A673 (cell line): ENCODE measurements around the gene LBR. TPM values are rescaled to one million over a fixed set of nuclear protein-coding genes. Genes with fewer than 3 reads are reported as not detected.
A peak's percentile ranks its signal among the peaks of the same experiment; 100 is the strongest.

Experiments
- BruUV-seq: library from RNA; stranded (reverse); fragments of 400-500 nt; replicated peaks from 2 replicates; lab custom pipeline; 2021; lab: Mats Ljungman, UMichigan
- CTCF ChIA-PET: fragments of 300-600 bp; sonication (Branson Sonifier 250); formaldehyde crosslinking; loops from one replicate; lab custom pipeline; 2022; ENCODE audit warnings: antibody characterized with exemption; lab: Charles Lee
- POLR2A ChIA-PET: fragments of 300-600 bp; sonication (Branson Sonifier 250); formaldehyde crosslinking; loops from one replicate; lab custom pipeline; 2022; ENCODE audit warnings: antibody characterized with exemption; ENCODE audit not compliant: low non-redundant PET; lab: Charles Lee
- DNase-seq: peaks from one replicate; pipeline ENCODE4 v3.0.0-alpha.2; 2015; ENCODE audit warnings: low spot score
- H3K27ac ChIP-seq: fragments of 200-600 bp; sonication (generic); 2 replicates; pipeline ENCODE4 v1.5.1; 2016; ENCODE audit warnings: mixed run types, low read depth, mild to moderate bottlenecking, mixed read lengths, antibody characterized with exemption, low read length; ENCODE audit not compliant: poor library complexity, severe bottlenecking
- H3K27me3 ChIP-seq: fragments of 200-600 bp; sonication (generic); replicated peaks from 2 replicates; pipeline ENCODE4 v1.6.1; 2017; ENCODE audit warnings: mixed run types, low read depth, mild to moderate bottlenecking, mixed read lengths, antibody characterized with exemption, low read length; ENCODE audit not compliant: insufficient read depth, poor library complexity
- H3K36me3 ChIP-seq: fragments of 200-600 bp; sonication (generic); 2 replicates; pipeline ENCODE4 v1.6.1; 2016; ENCODE audit warnings: mixed run types, mild to moderate bottlenecking, mixed read lengths, antibody characterized with exemption, low read length; ENCODE audit not compliant: insufficient read depth, poor library complexity, severe bottlenecking
- H3K4me1 ChIP-seq: fragments of 200-600 bp; sonication (generic); 2 replicates; pipeline ENCODE4 v1.6.1; 2017; ENCODE audit warnings: mixed run types, mild to moderate bottlenecking, mixed read lengths, antibody characterized with exemption, low read length; ENCODE audit not compliant: insufficient read depth, poor library complexity, severe bottlenecking
- H3K4me3 ChIP-seq: fragments of 200-600 bp; sonication (generic); 2 replicates; pipeline ENCODE4 v1.5.1; 2016; ENCODE audit warnings: low read depth, mixed run types, mild to moderate bottlenecking, mixed read lengths, low read length; ENCODE audit not compliant: poor library complexity, severe bottlenecking
- H3K9me3 ChIP-seq: fragments of 200-600 bp; sonication (generic); 2 replicates; pipeline ENCODE4 v1.6.1; 2016; ENCODE audit warnings: mixed run types, low read depth, mild to moderate bottlenecking, mixed read lengths, antibody characterized with exemption, low read length; ENCODE audit not compliant: poor library complexity, severe bottlenecking
- EZH2 ChIP-seq: fragments of 200-600 bp; sonication (generic); IDR thresholded peaks from 2 replicates; pipeline ENCODE4 v1.6.1; 2017; ENCODE audit warnings: borderline replicate concordance, low read depth, mild to moderate bottlenecking, mixed read lengths, antibody characterized with exemption, low read length; ENCODE audit not compliant: poor library complexity, severe bottlenecking
- intact Hi-C: fragments of 100-400 bp; cut with micrococcal nuclease; formaldehyde crosslinking; loops from one replicate; pipeline ENCODE4 v1.10.0; 2022; ENCODE audit not compliant: unreplicated experiment
- total RNA-seq: library from RNA; stranded (reverse); gene quantifications from 2 replicates; pipeline ENCODE4 v1.2.3, GENCODE V29; 2021
- TF ChIP-seq, protein P1 (sequence below): fragments of 300-800, 200-600 bp; sonication (generic); conservative IDR thresholded peaks from 2 replicates; pipeline ENCODE4 v1.5.1; 2017; ENCODE audit warnings: low read depth, mild to moderate bottlenecking, antibody characterized with exemption, low read length, moderate library complexity, mixed read lengths

Gene LBR
- total RNA-seq, 1 experiment from 2014 or later: 147 TPM

DNA sequence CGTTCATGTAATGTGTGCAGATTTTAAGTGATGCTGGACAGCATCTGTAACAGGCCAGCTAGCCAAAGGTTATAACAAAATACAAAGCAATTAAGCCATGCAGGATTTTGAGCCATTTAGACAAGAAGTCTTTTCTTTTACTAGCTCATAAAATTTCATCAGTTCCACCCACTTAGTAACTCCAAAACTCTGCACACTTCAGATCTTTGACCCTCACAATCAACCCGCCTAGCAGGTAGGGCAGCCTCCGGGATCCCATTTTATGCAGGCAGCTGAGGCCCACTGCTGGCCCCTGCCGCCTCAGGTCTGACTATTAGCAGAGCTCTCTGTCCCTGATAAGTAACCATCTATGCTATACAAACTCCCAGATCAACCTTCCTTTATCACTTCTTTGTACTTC is 9.2 kb downstream of the LBR start:
- Histone ChIP-seq H3K4me1 (peaks cover 26% of the 10 kb centered on the region), H3K27ac (no peak overlapping the region), H3K4me3 (no peak overlapping the region), H3K36me3 (peaks cover 81% of the 10 kb centered on the region), H3K9me3 (no peaks in the 10 kb centered on the region), H3K27me3 (no peaks in the 10 kb centered on the region)
- no TSS peak for BruUV-seq
- no peak for TF ChIP-seq EZH2
- TF ChIP-seq, protein P1, sequence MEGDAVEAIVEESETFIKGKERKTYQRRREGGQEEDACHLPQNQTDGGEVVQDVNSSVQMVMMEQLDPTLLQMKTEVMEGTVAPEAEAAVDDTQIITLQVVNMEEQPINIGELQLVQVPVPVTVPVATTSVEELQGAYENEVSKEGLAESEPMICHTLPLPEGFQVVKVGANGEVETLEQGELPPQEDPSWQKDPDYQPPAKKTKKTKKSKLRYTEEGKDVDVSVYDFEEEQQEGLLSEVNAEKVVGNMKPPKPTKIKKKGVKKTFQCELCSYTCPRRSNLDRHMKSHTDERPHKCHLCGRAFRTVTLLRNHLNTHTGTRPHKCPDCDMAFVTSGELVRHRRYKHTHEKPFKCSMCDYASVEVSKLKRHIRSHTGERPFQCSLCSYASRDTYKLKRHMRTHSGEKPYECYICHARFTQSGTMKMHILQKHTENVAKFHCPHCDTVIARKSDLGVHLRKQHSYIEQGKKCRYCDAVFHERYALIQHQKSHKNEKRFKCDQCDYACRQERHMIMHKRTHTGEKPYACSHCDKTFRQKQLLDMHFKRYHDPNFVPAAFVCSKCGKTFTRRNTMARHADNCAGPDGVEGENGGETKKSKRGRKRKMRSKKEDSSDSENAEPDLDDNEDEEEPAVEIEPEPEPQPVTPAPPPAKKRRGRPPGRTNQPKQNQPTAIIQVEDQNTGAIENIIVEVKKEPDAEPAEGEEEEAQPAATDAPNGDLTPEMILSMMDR: no peak
- intact Hi-C loops: no loop called here
- ChIA-PET POLR2A (interaction anchor here (0.7 kb wide), 1 partner anchor 10 kb away, joined by 3 read pairs; no protein-coding TSS in a partner anchor), CTCF (interaction anchor here (0.6 kb wide), 1 partner anchor 38 kb away, joined by 3 read pairs; no protein-coding TSS in a partner anchor)
- no peak for DNase-seq

DNA sequence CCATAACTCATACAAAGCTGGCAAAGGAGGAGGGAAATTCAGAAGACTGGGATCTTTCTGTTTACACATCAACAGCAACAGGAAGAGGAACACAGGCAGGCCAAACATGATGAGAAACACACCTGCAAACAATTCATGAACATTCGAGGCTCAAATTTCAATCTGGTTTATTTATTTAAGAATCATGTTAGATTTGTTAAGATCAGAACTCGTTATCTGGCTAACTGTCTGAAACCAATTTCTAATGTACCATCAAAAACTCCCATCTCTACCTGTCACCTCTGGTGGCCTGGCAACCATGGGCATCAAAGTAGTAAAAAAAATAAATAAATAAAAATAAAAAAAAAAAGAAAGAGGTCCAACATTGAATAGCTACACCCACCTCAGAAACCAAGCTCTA is 9.8 kb downstream of the LBR start:
- ChIA-PET CTCF (interaction anchor here (0.6 kb wide), 1 partner anchor 38 kb away, joined by 3 read pairs; no protein-coding TSS in a partner anchor), POLR2A (no interaction called here)
- DNase-seq: no peak
- Histone ChIP-seq H3K4me1 (peaks cover 21% of the 10 kb centered on the region), H3K9me3 (no peaks in the 10 kb centered on the region), H3K4me3 (no peak overlapping the region), H3K36me3 (peaks cover 87% of the 10 kb centered on the region), H3K27ac (no peak overlapping the region), H3K27me3 (no peaks in the 10 kb centered on the region)
- BruUV-seq: no TSS peak
- TF ChIP-seq EZH2: no peak
- TF ChIP-seq, protein P1: no peak
- intact Hi-C loops: no loop called here

DNA sequence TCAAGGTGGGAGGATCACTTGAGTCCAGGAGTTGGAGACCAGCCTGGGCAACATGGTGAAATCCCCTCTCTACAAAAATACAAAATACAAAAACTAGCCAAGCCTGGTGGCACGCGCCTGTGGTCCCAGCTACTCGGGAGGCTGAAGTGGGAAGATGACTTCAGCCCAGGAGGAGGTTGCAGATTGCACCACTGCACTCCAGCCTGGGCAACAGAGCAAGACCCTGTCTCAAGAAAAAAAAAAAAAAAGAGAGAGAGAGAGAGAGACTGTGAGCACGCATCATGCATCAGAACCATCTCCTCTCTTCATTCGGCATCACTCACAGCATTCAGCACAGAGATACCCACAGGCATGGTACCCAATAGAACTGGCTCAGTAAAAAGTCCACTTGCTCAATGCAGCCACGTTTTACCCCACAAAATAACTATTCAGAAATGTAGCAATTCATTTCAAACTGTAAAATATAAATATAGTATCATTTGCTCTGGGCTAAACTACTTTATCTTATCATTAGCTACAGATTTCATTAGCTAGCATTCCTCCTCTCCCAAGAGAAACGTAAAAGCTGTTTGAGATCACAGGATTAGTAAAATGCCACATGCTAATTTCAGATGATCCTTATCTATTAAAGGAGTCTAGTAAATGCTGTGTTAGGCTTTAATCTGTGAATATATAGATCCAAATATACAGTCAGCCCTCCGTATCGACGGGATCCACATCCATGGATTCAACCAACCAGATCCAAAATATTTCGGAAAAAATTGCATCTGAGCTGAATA is 11.7 kb downstream of the LBR start:
- DNase-seq: peak; percentile 30
- ChIA-PET POLR2A (no interaction called here), CTCF (no interaction called here)

More for the DNA sequence above, 11.7 kb downstream of the LBR start:
- intact Hi-C loops: no loop called here
- TF ChIP-seq, protein P1: no peak
- no peak for TF ChIP-seq EZH2
- no peaks in the 10 kb centered on the region for H3K9me3 ChIP-seq
- BruUV-seq: no TSS peak
- peaks cover 92% of the 10 kb centered on the region for H3K36me3 ChIP-seq
- no peaks in the 10 kb centered on the region for H3K27me3 ChIP-seq
- H3K4me1 ChIP-seq: peaks cover 18% of the 10 kb centered on the region
- no peak overlapping the region for H3K27ac ChIP-seq
- H3K4me3 ChIP-seq: no peak overlapping the region
